Large intestine (tissue), 3 donors: ENCODE data around the gene CCIN. TPM values are rescaled to one million over a fixed set of nuclear protein-coding genes. Genes with fewer than 3 reads are reported as not detected.
A peak's percentile ranks its signal among the peaks of the same experiment; 100 is the strongest.
"Not testable (repeated sequence)": the region's sequence is repeated elsewhere in the genome, so short reads cannot be mapped to it uniquely, and the experiment has no call there.

ENCODE experiments used
- DNase-seq, 2 donors: peaks; one replicate each; pipeline versions ENCODE4 v3.0.0 to v3.0.0-alpha.2; 2013
- H3K27ac ChIP-seq: one replicate; pipeline ENCODE4 v1.5.1; 2013; ENCODE audit warnings: low read length
- H3K27me3 ChIP-seq: 2 replicates; pipeline ENCODE4 v1.6.1; 2013; ENCODE audit warnings: low read length; ENCODE audit not compliant: control insufficient read depth, insufficient read depth
- H3K36me3 ChIP-seq: 2 replicates; pipeline ENCODE4 v1.6.1; 2013; ENCODE audit warnings: low read length; ENCODE audit not compliant: control insufficient read depth, insufficient read depth
- H3K4me1 ChIP-seq: one replicate; pipeline ENCODE4 v1.6.1; 2013; ENCODE audit warnings: low read length; ENCODE audit not compliant: control insufficient read depth, insufficient read depth
- H3K4me3 ChIP-seq: one replicate; pipeline ENCODE4 v1.5.1; 2013; ENCODE audit warnings: low read length
- H3K9me3 ChIP-seq: one replicate; pipeline ENCODE4 v1.6.1; 2013; ENCODE audit warnings: mild to moderate bottlenecking, low read depth, low read length, moderate library complexity; ENCODE audit not compliant: control insufficient read depth
- WGBS: methylation state at CpG from one replicate; pipeline ENCODE4 v1.1.5; 2013; ENCODE audit warnings: low lambda C conversion rate; ENCODE audit not compliant: insufficient coverage; 5-methylcytosine and 5-hydroxymethylcytosine counted together
- polyA plus RNA-seq: library from polyadenylated mRNA; unstranded; fragments of 120-200 nt; gene quantifications from one replicate; pipeline ENCODE4 v1.2.1, GENCODE V29; 2013

Gene CCIN
- polyA plus RNA-seq, 1 donor = 0.07 TPM

GRCh38 chr9:36166168-36166927 lies 2.8 kb upstream of the CCIN start:
- H3K9me3 ChIP-seq = no peaks in the 10 kb centered on the region
- H3K27ac ChIP-seq = no peak overlapping the region
- H3K36me3 ChIP-seq = no peaks in the 10 kb centered on the region
- H3K4me3 ChIP-seq = peak overlapping the region; percentile 41
- peaks cover 11% of the 10 kb centered on the region for H3K4me1 ChIP-seq
- H3K27me3 ChIP-seq = peaks cover 2% of the 10 kb centered on the region
- WGBS = no CpG with 5 or more reads among the region's 58 CpGs
- peak; percentile 56 to 67 for DNase-seq

- no peaks in the 10 kb centered on the region for H3K36me3 ChIP-seq
These were observed 520 bp downstream of the CCIN start for GRCh38 chr9:36169708-36170107.

GRCh38 chr9:36170531-36170930 lies 1.3 kb downstream of the CCIN start:
- no peak for DNase-seq
- no peaks in the 10 kb centered on the region for H3K36me3 ChIP-seq
- 100% methylated on average over 3 of the region's 13 CpGs for WGBS

More at GRCh38 chr9:36169708-36170107, 520 bp downstream of the CCIN start:
- Histone ChIP-seq H3K27ac (no peak overlapping the region), H3K4me1 (peaks cover 3% of the 10 kb centered on the region), H3K4me3 (no peak overlapping the region), H3K27me3 (peaks cover 2% of the 10 kb centered on the region), H3K9me3 (no peaks in the 10 kb centered on the region)
- no peak for DNase-seq
- 80% methylated on average over 1 of the region's 17 CpGs for WGBS

GRCh38 chr9:36173861-36174260 lies 4.7 kb downstream of the CCIN start:
- Histone ChIP-seq H3K4me3 (no peak overlapping the region), H3K27me3 (no peaks in the 10 kb centered on the region), H3K4me1 (no peaks in the 10 kb centered on the region), H3K9me3 (no peaks in the 10 kb centered on the region), H3K36me3 (no peaks in the 10 kb centered on the region), H3K27ac (no peak overlapping the region)
- no CpG with 5 or more reads among the region's 2 CpGs for WGBS
- DNase-seq = no peak

More at GRCh38 chr9:36170531-36170930, 1.3 kb downstream of the CCIN start:
- Histone ChIP-seq H3K9me3 (no peaks in the 10 kb centered on the region), H3K4me3 (no peak overlapping the region), H3K27me3 (peaks cover 2% of the 10 kb centered on the region), H3K4me1 (peaks cover 3% of the 10 kb centered on the region), H3K27ac (no peak overlapping the region)

GRCh38 chr9:36174271-36174670 lies 5.1 kb downstream of the CCIN start:
- WGBS = no CpG with 5 or more reads among the region's 7 CpGs

GRCh38 chr9:36174731-36175130 lies 5.5 kb downstream of the CCIN start:
- no peaks in the 10 kb centered on the region for H3K9me3 ChIP-seq
- no peak overlapping the region for H3K4me3 ChIP-seq
- no peaks in the 10 kb centered on the region for H3K4me1 ChIP-seq
- no CpG with 5 or more reads among the region's 3 CpGs for WGBS
- no peaks in the 10 kb centered on the region for H3K27me3 ChIP-seq
- no peaks in the 10 kb centered on the region for H3K36me3 ChIP-seq
- no peak for DNase-seq
- H3K27ac ChIP-seq = no peak overlapping the region

More at GRCh38 chr9:36174271-36174670, 5.1 kb downstream of the CCIN start:
- Histone ChIP-seq H3K9me3 (no peaks in the 10 kb centered on the region), H3K4me3 (no peak overlapping the region), H3K4me1 (no peaks in the 10 kb centered on the region), H3K27ac (no peak overlapping the region), H3K27me3 (no peaks in the 10 kb centered on the region), H3K36me3 (no peaks in the 10 kb centered on the region)
- no peak for DNase-seq

GRCh38 chr9:36175209-36175608 lies 6.0 kb downstream of the CCIN start:
- not testable (repeated sequence) for H3K36me3 ChIP-seq, H3K4me3 ChIP-seq, H3K27ac ChIP-seq, H3K4me1 ChIP-seq, H3K9me3 ChIP-seq, DNase-seq, H3K27me3 ChIP-seq
- 100% methylated on average over 1 of the region's 3 CpGs for WGBS

GRCh38 chr9:36176496-36176895 lies 7.3 kb downstream of the CCIN start:
- not testable (repeated sequence) for H3K4me3 ChIP-seq, H3K27ac ChIP-seq, H3K9me3 ChIP-seq, H3K4me1 ChIP-seq, H3K27me3 ChIP-seq, DNase-seq, H3K36me3 ChIP-seq
- WGBS = 100% methylated on average over 1 of the region's 10 CpGs

- H3K27ac ChIP-seq = no peak overlapping the region
- no peaks in the 10 kb centered on the region for H3K9me3 ChIP-seq
- DNase-seq = no peak
- no peaks in the 10 kb centered on the region for H3K36me3 ChIP-seq
- no CpG with 5 or more reads among the region's 4 CpGs for WGBS
- H3K27me3 ChIP-seq = no peaks in the 10 kb centered on the region
- no peaks in the 10 kb centered on the region for H3K4me1 ChIP-seq
- no peak overlapping the region for H3K4me3 ChIP-seq
These were observed 8.4 kb downstream of the CCIN start for GRCh38 chr9:36177571-36177970.

- H3K9me3 ChIP-seq, H3K27ac ChIP-seq, H3K27me3 ChIP-seq, DNase-seq, H3K4me1 ChIP-seq, H3K4me3 ChIP-seq, H3K36me3 ChIP-seq: not testable (repeated sequence)
- no CpG with 5 or more reads among the region's 6 CpGs for WGBS
These were observed 11.1 kb downstream of the CCIN start for GRCh38 chr9:36180243-36180642.

GRCh38 chr9:36187414-36187813 lies 18.2 kb downstream of the CCIN start:
- H3K4me1 ChIP-seq = peaks cover 4% of the 10 kb centered on the region
- no peaks in the 10 kb centered on the region for H3K36me3 ChIP-seq
- H3K9me3 ChIP-seq = no peaks in the 10 kb centered on the region
- H3K27me3 ChIP-seq = no peaks in the 10 kb centered on the region
- H3K27ac ChIP-seq = no peak overlapping the region
- no peak overlapping the region for H3K4me3 ChIP-seq
- no peak for DNase-seq
